Psoas muscle (tissue), 8 donors: ENCODE data around the gene DNAJB1. TPM values are rescaled to one million over a fixed set of nuclear protein-coding genes. Genes with fewer than 3 reads are reported as not detected.
"Not testable (repeated sequence)": the region's sequence is repeated elsewhere in the genome, so short reads cannot be mapped to it uniquely, and the experiment has no call there.

Source experiments
- ATAC-seq, 4 donors: fragments of 200-7000 bp; cut with Tn5 transposase; one replicate each; pipeline ENCODE4 v1.9.1; 2020; ENCODE audit warnings: moderate library complexity in 3 of 4, mild to moderate bottlenecking in 2 of 4
- DNase-seq, 2 donors: peaks; one replicate each; pipeline ENCODE4 v3.0.0-alpha.2; 2020
- H3K27ac ChIP-seq: fragments of 200-600 bp; one replicate; pipeline ENCODE4 v1.8.0; 2022
- H3K27me3 ChIP-seq, 3 donors: fragments of 200-600 bp in 1 of 3; one replicate each; pipeline versions ENCODE4 v1.6.1 to v1.8.0; 2013 to 2022; ENCODE audit warnings: low read length in 2 of 3, mild to moderate bottlenecking in 2 of 3, moderate library complexity in 1 of 3; ENCODE audit not compliant: insufficient read depth in 3 of 3
- H3K36me3 ChIP-seq, 2 donors: fragments of 200-600 bp in 1 of 2; one replicate each; pipeline versions ENCODE4 v1.6.1 to v1.8.0; 2013 to 2022; ENCODE audit warnings: low read depth in 1 of 2, mild to moderate bottlenecking in 1 of 2, moderate library complexity in 1 of 2; ENCODE audit not compliant: insufficient read depth in 1 of 2
- H3K4me1 ChIP-seq: fragments of 200-600 bp; one replicate; pipeline ENCODE4 v1.8.0; 2022
- H3K4me3 ChIP-seq: fragments of 200-600 bp; one replicate; pipeline ENCODE4 v1.8.0; 2022; ENCODE audit warnings: mild to moderate bottlenecking
- H3K9me3 ChIP-seq: fragments of 200-600 bp; one replicate; pipeline ENCODE4 v1.8.0; 2022
- WGBS, 3 donors: extraction: QIAGEN DNeasy Blood & Tissue Kit; methylation state at CpG; one replicate each; pipeline versions ENCODE4 v1.1.6 to v1.1.7; 2013; 5-methylcytosine and 5-hydroxymethylcytosine counted together
- intact Hi-C, 2 donors: fragments of 100-400 bp; cut with DNase I; formaldehyde crosslinking; loops; one replicate each; pipeline versions ENCODE4 v1.11.0 to v1.14.2; 2022
- polyA plus RNA-seq, 3 donors: library from polyadenylated mRNA; stranded (reverse); fragments of 200-250 nt; gene quantifications; one replicate each; pipeline ENCODE4 v1.2.3, GENCODE V29; 2013
- total RNA-seq, 4 donors: library from RNA; stranded (reverse); fragmentation: NEBNext Ultra II Directional in 2 of 4; extraction: Animal tissue kit (Norgen Biotek cat#: 25700) in 2 of 4; gene quantifications; one replicate each; pipeline versions ENCODE4 v1.2.1 to v1.2.4, GENCODE V29; 2021 to 2023
- TF ChIP-seq, protein P1 (sequence below): fragments of 200-600 bp; IDR thresholded peaks from one replicate; pipeline ENCODE4 v1.8.0; 2022; ENCODE audit warnings: antibody characterized with exemption
- donor health status: healthy with polysubstance abuse.
- donor health status: DM: no; HTN: no; CAD: no; lungs with moderate emphysema.
- donor health status: Bipolar disorder and iron deficiency.
- donor health status: healthy.
- donor health status: DM: yes; HTN: yes; CAD: no.
- donor health status: DM: no; HTN: no; CAD: no.
- donor health status: DM: no; HTN: no; CAD: no.
- donor health status: DM: yes; HTN: yes; CAD: no.

The DNAJB1 gene
- total and polyA plus RNA-seq, 7 donors = 20.8 to 105 (median 32.6) TPM

DNA sequence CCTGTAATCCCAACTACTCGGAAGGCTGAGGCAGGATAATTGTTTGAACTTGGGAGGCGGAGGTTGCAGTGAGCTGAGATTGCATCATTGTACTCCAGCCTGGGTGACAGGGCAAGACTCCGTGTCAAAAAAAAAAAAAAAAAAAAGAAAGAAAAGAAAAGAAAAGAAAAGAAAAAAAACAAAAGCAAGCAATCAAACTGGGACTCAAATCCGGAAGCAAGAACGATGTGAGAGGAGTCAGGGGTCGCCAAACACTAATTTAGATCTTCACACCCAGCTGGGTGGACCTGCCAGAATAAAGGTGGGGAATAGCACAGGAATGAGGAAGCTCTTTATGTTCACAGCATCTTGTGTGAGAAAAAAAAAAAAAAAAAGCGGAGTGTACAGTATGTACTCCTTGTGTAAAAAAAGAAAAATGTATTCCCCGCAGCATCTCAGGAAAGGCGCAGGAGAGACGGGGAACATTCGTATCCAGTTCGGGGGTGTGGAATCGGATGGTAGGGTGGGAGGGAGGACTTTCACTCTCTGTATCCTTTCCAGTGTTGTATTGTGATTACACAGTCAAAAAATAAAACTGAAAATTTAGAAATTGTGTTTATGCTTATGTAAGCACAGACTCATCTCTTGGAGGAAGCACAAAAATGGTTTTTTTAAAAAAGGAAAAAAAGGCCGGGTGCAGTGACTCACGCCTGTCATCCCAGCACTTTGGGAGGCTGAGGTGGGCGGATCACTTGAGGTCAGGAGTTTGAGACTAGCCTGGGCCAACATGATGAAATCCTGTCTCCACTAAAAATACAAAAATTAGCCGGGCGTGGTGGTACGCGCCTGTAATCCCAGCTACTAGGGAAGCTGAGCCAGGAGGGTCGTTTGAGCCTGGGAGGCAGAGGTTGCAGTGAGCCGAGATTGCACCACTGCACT, 7.6 kb downstream of the DNAJB1 start:
- peak; percentile 70 to 81 for DNase-seq
- Histone ChIP-seq H3K9me3 (no peaks in the 10 kb centered on the region), H3K36me3 (peaks cover 10 to 21% of the 10 kb centered on the region in 2 donors), H3K4me1 (peaks cover 32% of the 10 kb centered on the region), H3K27ac (peak overlapping the region; percentile 30), H3K4me3 (no peak overlapping the region), H3K27me3 (no peaks in the 10 kb centered on the region)
- WGBS, 3 donors = 46 to 68% (median 50%) methylated on average over 22 of the region's 22 CpGs
- ATAC-seq = peak in 3 of 4 donors; percentile 14 to 53 (median 36)
- TF ChIP-seq, protein P1, sequence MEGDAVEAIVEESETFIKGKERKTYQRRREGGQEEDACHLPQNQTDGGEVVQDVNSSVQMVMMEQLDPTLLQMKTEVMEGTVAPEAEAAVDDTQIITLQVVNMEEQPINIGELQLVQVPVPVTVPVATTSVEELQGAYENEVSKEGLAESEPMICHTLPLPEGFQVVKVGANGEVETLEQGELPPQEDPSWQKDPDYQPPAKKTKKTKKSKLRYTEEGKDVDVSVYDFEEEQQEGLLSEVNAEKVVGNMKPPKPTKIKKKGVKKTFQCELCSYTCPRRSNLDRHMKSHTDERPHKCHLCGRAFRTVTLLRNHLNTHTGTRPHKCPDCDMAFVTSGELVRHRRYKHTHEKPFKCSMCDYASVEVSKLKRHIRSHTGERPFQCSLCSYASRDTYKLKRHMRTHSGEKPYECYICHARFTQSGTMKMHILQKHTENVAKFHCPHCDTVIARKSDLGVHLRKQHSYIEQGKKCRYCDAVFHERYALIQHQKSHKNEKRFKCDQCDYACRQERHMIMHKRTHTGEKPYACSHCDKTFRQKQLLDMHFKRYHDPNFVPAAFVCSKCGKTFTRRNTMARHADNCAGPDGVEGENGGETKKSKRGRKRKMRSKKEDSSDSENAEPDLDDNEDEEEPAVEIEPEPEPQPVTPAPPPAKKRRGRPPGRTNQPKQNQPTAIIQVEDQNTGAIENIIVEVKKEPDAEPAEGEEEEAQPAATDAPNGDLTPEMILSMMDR = no peak
- intact Hi-C loops = no loop called here

DNA sequence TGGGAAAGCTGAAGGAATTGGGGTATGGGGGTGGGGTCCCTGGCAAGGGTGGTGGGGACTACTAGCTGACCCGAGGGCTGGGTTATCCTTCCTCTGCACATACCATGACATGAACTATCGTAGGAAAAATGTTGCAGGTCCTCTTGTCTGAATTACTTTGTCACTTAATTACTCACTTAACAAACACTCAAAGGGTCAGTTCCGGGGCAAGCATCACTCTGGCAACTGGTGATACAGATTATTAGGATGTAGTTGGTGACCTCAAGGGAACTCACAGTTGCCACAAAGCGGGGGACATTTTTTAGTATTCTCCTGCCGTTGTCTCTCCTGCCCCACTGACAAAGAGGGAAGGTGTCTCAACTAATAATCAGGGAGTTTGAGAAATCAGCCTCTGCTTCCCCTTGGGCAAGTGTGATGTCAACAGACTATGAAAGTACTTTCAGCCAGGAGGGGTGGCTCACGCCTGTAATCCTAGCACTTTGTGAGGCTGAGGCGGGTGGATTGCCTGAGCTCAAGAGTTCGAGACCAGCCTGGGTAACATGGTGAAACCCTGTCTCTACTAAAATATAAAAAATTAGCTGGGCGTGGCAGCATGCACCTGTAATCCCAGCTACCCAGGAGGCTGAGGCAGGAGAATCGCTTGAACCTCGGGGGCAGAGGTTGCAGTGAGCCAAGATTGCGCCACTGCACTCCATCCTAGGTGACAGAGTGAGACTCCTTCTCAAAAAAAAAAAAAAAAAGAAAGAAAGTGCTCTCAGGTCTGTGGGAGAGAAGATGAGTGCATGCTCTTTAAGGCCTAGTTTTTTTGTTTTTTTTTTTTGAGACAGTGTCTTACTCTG, 10.3 kb downstream of the DNAJB1 start:
- 67 to 78% (median 70%) methylated on average over 12 of the region's 12 CpGs for WGBS, 3 donors
- intact Hi-C loops = no loop called here
- TF ChIP-seq, protein P1 = no peak
- ATAC-seq (no peak), DNase-seq (no peak)
- H3K4me1 ChIP-seq = peaks cover 10% of the 10 kb centered on the region
- H3K27ac ChIP-seq = no peak overlapping the region
- no peak overlapping the region for H3K4me3 ChIP-seq
- no peaks in the 10 kb centered on the region for H3K27me3 ChIP-seq
- no peaks in the 10 kb centered on the region for H3K36me3 ChIP-seq
- H3K9me3 ChIP-seq = no peaks in the 10 kb centered on the region

DNA sequence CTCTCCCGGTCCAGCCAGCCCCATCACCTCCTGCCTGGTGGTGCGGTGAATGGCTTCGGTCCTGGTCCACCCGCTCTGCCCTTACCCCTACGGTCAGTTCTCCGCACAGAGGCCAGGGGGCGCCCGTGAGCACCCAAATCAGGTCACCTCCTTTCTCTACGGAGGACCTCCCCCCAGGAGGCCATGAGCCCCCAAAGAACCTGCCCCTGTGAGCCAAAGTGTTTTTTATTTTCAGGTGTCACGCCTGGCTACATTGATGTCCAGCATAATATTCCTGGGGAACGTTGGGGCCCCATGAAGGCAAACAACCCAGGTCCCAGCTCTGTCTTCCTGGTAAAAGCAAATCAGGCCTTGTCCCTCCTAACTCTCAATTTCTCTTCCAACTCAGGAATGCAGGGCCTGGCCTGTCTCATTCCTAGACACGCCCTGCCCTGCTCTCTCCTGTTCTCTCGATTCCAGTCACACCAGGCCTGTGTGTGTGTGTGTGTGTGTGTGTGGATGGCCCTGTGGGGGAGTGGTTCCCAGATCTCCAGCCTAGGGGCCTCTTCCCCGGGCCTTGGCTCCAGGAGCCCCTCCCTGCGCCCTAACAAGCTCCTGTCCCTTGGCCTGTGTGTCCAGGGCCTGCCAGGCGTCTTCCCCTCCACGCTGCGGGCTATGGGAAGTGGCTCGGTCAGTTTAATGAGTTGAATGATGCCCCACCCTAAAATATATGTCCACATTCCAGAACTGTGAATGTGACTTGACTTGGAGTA, 12.5 kb downstream of the DNAJB1 start:
- H3K9me3 ChIP-seq = no peaks in the 10 kb centered on the region
- peaks cover 10% of the 10 kb centered on the region for H3K4me1 ChIP-seq
- TF ChIP-seq, protein P1 = peak; percentile 57
- H3K27ac ChIP-seq = no peak overlapping the region
- no peaks in the 10 kb centered on the region for H3K36me3 ChIP-seq
- peak; percentile 51 to 72 for DNase-seq
- intact Hi-C loops = no loop called here
- no peaks in the 10 kb centered on the region for H3K27me3 ChIP-seq
- 51 to 57% (median 53%) methylated on average over 18 to 19 of the region's 19 CpGs for WGBS, 3 donors
- H3K4me3 ChIP-seq = no peak overlapping the region
- ATAC-seq = peak; percentile 45 to 64 (median 46)

DNA sequence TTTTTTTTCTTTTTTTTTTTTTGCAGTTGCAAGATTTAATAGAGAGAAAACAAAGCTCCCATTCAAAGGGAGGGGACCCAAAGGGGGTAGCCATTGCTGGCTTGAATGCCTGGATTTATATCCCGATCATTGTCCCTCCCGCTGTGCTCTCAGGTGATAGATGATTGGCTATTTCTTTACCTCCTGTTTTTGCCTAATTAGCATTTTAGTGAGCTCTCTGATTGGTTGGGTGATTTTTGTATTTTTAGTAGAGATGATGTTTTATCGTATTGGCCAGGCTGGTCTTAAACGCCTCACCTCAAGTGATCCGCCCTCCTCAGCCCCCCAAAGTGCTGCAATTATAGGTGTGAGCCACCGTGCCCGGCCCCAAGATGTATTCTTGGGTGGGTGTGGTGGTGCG, 13.6 kb downstream of the DNAJB1 start:
- ATAC-seq = not testable (repeated sequence)
- 89 to 91% (median 89%) methylated on average over 8 of the region's 8 CpGs for WGBS, 3 donors

More for the DNA sequence above, 13.6 kb downstream of the DNAJB1 start:
- H3K36me3 ChIP-seq, H3K27ac ChIP-seq, H3K9me3 ChIP-seq, DNase-seq, H3K4me1 ChIP-seq, H3K27me3 ChIP-seq, H3K4me3 ChIP-seq, intact Hi-C loops: not testable (repeated sequence)
